ENCODE results near the gene NSDHL. TPM values are rescaled to one million over a fixed set of nuclear protein-coding genes. Genes with fewer than 3 reads are reported as not detected.

The NSDHL gene
- total and polyA plus RNA-seq, 10 donors: 6.1 to 11.2 (median 9.0) TPM

DNA sequence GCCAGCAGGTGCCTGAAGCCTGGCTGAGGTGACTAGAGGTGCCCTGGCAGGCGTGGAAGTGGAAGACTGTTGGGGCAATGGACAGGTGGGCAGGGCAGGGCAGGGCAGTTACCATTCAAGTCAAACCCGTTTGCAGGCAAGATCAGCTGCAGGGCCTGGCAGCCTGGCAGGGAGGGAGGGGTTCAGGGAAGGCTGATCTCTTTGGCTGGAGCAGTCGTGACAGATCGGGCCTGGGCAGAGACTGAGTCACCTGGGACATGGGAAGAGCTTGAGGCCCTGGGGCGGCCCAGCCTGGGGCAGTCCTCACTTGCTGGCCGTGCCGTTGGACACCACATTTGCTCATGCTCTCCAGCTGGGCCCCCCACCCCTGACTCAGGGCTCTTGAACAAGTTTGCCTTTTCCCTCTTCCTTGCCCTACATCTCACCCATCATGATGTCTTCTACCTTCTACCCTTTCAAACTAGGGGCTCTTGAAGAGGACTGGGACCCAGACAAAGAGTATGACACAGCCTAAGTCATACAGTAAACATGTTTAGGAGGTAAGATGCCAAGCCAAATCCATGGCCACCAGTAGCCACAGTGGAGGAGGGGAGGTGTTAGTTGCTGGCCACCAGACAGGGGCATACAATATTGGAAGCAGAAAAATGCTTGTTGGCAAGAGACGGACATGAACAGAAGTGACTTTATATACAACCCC lies 65.0 kb downstream of the NSDHL start:
- intact Hi-C loops (cut with DNase I; ENCODE audit: low total_unique reads): no loop called here
- H3K4me3 ChIP-seq: no peak overlapping the region
- TF ChIP-seq POLR2A (IDR thresholded peaks at IDR 0.05) (no peak), POLR2AphosphoS5 (IDR thresholded peaks at IDR 0.05) (no peak)
- TF ChIP-seq, protein P1, sequence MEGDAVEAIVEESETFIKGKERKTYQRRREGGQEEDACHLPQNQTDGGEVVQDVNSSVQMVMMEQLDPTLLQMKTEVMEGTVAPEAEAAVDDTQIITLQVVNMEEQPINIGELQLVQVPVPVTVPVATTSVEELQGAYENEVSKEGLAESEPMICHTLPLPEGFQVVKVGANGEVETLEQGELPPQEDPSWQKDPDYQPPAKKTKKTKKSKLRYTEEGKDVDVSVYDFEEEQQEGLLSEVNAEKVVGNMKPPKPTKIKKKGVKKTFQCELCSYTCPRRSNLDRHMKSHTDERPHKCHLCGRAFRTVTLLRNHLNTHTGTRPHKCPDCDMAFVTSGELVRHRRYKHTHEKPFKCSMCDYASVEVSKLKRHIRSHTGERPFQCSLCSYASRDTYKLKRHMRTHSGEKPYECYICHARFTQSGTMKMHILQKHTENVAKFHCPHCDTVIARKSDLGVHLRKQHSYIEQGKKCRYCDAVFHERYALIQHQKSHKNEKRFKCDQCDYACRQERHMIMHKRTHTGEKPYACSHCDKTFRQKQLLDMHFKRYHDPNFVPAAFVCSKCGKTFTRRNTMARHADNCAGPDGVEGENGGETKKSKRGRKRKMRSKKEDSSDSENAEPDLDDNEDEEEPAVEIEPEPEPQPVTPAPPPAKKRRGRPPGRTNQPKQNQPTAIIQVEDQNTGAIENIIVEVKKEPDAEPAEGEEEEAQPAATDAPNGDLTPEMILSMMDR (IDR thresholded peaks at IDR 0.05 in 8 of 11, conservative IDR thresholded peaks at IDR 0.05 in 3 of 11): no peak
- no peaks in the 10 kb centered on the region for H3K36me3 ChIP-seq
- no peaks in the 10 kb centered on the region for H3K9me3 ChIP-seq
- DNase-seq: peak; percentile 71
- H3K4me1 ChIP-seq: peaks cover 0 to 4% (median 0%) of the 10 kb centered on the region in 6 donors
- H3K27ac ChIP-seq: no peak overlapping the region
- WGBS, 5 donors: 76 to 100% (median 93%) methylated on average over 1 to 8 of the region's 8 CpGs
- peaks cover 0 to 61% (median 15%) of the 10 kb centered on the region in 7 donors for H3K27me3 ChIP-seq (replicated peaks in 1 of 7)

DNA sequence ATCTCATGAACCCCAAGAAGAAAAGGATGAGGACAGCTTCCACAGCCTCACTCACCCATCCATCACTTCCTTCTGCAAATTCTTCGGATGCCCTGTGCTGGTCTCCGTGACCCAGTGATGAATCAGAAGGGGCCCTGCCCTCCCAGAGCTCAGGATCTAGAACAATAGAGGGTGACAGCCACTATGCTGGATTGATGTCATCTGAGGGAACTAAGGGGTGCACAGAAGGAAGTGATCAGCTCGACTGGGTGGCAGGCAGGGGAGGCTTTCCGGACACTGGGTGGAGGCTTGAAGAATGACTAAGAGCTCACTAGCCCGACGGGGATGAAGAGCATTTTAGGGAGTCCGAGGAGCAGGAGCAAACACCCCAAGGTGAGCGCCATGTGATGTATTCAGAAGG lies 65.6 kb downstream of the NSDHL start:
- TF ChIP-seq, protein P1 (IDR thresholded peaks at IDR 0.05 in 8 of 11, conservative IDR thresholded peaks at IDR 0.05 in 3 of 11): no peak
- no peak for TF ChIP-seq POLR2A (IDR thresholded peaks at IDR 0.05)
- TF ChIP-seq POLR2AphosphoS5 (IDR thresholded peaks at IDR 0.05): no peak
- Histone ChIP-seq H3K36me3 (no peaks in the 10 kb centered on the region), H3K27me3 (replicated peaks in 1 of 7) (peaks cover 0 to 60% (median 15%) of the 10 kb centered on the region in 7 donors), H3K9me3 (no peaks in the 10 kb centered on the region), H3K27ac (no peak overlapping the region), H3K4me3 (no peak overlapping the region), H3K4me1 (peaks cover 0 to 4% (median 0%) of the 10 kb centered on the region in 6 donors)
- 60 to 80% (median 67%) methylated on average over 6 to 8 of the region's 8 CpGs for WGBS, 5 donors
- intact Hi-C loops (cut with DNase I; ENCODE audit: low total_unique reads): no loop called here
- peak; percentile 24 for DNase-seq

DNA sequence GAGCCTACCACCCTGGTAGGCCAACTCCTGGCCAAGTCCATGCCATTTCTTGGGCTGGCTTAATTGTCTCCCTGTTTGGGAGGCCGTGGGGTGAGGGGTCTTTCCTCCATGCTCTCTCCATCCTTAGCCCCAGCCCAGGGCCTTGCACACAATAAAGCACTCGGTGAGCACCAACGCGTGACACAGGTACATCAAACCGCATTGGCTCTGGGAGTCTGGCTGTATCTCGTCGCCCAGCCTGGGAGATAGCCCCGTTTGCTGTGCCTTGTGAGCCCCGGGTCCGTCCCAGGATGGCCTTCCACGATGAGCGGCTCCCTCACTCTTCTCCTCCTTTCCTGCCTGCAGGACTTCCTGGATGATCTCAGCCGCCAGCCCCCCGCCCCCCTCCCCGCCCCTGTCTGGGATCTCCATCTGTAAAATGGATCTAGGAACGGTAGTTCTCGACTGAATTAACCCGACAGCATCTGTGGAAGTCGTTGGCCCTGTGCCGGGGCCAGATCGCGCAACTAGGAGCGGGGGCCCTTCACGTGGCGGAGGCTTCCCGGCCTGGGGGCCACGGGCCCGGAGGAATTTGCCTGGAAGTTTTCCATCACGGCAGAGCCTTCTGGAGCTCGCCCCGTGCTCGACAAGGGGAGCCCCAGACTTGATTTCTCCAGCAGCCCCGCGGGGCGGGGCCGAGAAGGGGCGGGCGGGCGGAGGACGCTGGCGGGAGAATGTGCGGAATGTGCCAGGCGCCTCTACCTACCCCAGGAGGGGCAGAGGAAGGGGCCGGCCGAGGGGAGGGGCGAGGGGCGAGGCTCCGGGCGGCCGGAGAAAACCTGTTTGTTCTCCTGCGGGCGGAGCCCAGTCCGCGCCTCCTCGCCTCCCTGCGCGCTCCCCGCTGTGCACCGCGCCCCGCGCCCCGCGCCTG lies 66.6 kb downstream of the NSDHL start, which contains the start of gene ZNF185:
ZNF185 (plus strand) TSS at position 846 of the 910 bp plus-strand sequence. CDS start 16,423 bp downstream, outside the sequence.
- TF ChIP-seq POLR2A (IDR thresholded peaks at IDR 0.05): no peak
- TF ChIP-seq, protein P1 (IDR thresholded peaks at IDR 0.05 in 8 of 11, conservative IDR thresholded peaks at IDR 0.05 in 3 of 11): no peak
- no peak for TF ChIP-seq POLR2AphosphoS5 (IDR thresholded peaks at IDR 0.05)
- H3K27ac ChIP-seq: no peak within 1 kb of the TSS
- 15 to 51% (median 34%) methylated on average over 13 to 64 of the region's 64 CpGs for WGBS, 5 donors
- H3K4me3 ChIP-seq: peak within 1 kb of the TSS in 5 of 8 donors; percentile 6 to 50 (median 14)
- no peaks in the 10 kb centered on the region for H3K36me3 ChIP-seq
- H3K4me1 ChIP-seq: peaks cover 0 to 4% (median 0%) of the 10 kb centered on the region in 6 donors
- intact Hi-C loops (cut with DNase I; ENCODE audit: low total_unique reads): no loop called here
- DNase-seq: peak; percentile 65
- no peaks in the 10 kb centered on the region for H3K9me3 ChIP-seq
- H3K27me3 ChIP-seq (replicated peaks in 1 of 7): peaks cover 0 to 54% (median 15%) of the 10 kb centered on the region in 7 donors

Data from spleen (tissue), 11 donors.